GM12878 (cell line): Measurements from ENCODE around the gene CAVIN2. TPM values are rescaled to one million over a fixed set of nuclear protein-coding genes. Genes with fewer than 3 reads are reported as not detected.
A peak's percentile ranks its signal among the peaks of the same experiment; 100 is the strongest.

ENCODE experiments used
- ATAC-seq: fragments of 200-7000 bp; cut with Tn5 transposase; 3 replicates; pipeline ENCODE4 v1.9.1; 2020; ENCODE audit warnings: mild to moderate bottlenecking, moderate library complexity
- BruUV-seq: library from RNA; stranded (reverse); fragments of 400-500 nt; replicated peaks from 2 replicates; lab custom pipeline; 2021; lab: Mats Ljungman, UMichigan
- CTCF ChIA-PET: fragments of 300-600 bp; sonication (Branson Sonifier 250); formaldehyde crosslinking; extraction: SDS; loops from one replicate; lab custom pipeline; 2021; ENCODE audit warnings: inconsistent platforms; lab: Yijun Ruan, JAX
- POLR2A ChIA-PET: fragments of 350-600 bp; formaldehyde crosslinking; extraction: SDS; loops from one replicate; lab custom pipeline; 2021; ENCODE audit warnings: inconsistent platforms; lab: Charles Lee
- RAD21 ChIA-PET: fragments of 300-600 bp; sonication (Branson Sonifier 250); formaldehyde crosslinking; loops from one replicate; lab custom pipeline; 2023; ENCODE audit warnings: antibody characterized with exemption; ENCODE audit not compliant: unreplicated experiment; lab: Charles Lee
- SMC1A ChIA-PET: fragments of 300-600 bp; sonication (Branson Sonifier 250); formaldehyde crosslinking; loops from one replicate; lab custom pipeline; 2023; ENCODE audit not compliant: unreplicated experiment, uncharacterized antibody; lab: Charles Lee
- DNase-seq: peaks from one replicate; pipeline ENCODE4 v3.0.0-alpha.2; 2011; ENCODE audit warnings: low read depth, low spot score
- FAIRE-seq: peaks from 3 replicates; lab custom pipeline; 2011; peaks lifted over from hg19 to GRCh38; lab: Jason Lieb, UNC
- H2AFZ ChIP-seq: 2 replicates; pipeline ENCODE4 v1.6.0; 2011; ENCODE audit warnings: low read depth, low read length, control low read depth; ENCODE audit not compliant: control insufficient read depth
- H3K27ac ChIP-seq: 2 replicates; pipeline ENCODE4 v1.5.1; 2011; ENCODE audit warnings: control low read depth; ENCODE audit not compliant: control insufficient read depth, insufficient read depth
- H3K27me3 ChIP-seq, 2 experiments: replicated peaks in 1 of 2; 2 replicates each; pipeline versions ENCODE4 v1.6.0 to v1.6.1; 2011; ENCODE audit warnings: low read length in 1 of 2; ENCODE audit not compliant: control insufficient read depth in 2 of 2, insufficient read depth in 2 of 2
- H3K36me3 ChIP-seq, 2 experiments: 2 replicates each; pipeline ENCODE4 v1.5.1; 2011; ENCODE audit warnings: low read length in 1 of 2; ENCODE audit not compliant: control insufficient read depth in 2 of 2, insufficient read depth in 2 of 2
- H3K4me1 ChIP-seq: 2 replicates; pipeline ENCODE4 v1.6.1; 2011; ENCODE audit warnings: mild to moderate bottlenecking, low read length, moderate library complexity, mixed read lengths; ENCODE audit not compliant: control insufficient read depth, insufficient read depth
- H3K4me2 ChIP-seq: 2 replicates; pipeline ENCODE4 v1.6.0; 2011; ENCODE audit warnings: control low read depth; ENCODE audit not compliant: control insufficient read depth, insufficient read depth
- H3K4me3 ChIP-seq: fragments of 200-600 bp; sonication (generic); 2 replicates; pipeline ENCODE4 v1.5.1; 2016
- H3K79me2 ChIP-seq: 2 replicates; pipeline ENCODE4 v1.6.0; 2011; ENCODE audit warnings: low read length; ENCODE audit not compliant: control insufficient read depth, insufficient read depth
- H3K9ac ChIP-seq: 2 replicates; pipeline ENCODE4 v1.8.0; 2011; ENCODE audit warnings: low read length, control low read depth, mixed read lengths; ENCODE audit not compliant: control insufficient read depth, insufficient read depth
- H3K9me3 ChIP-seq: replicated peaks from 3 replicates; pipeline ENCODE4 v1.5.1; 2011; ENCODE audit warnings: mild to moderate bottlenecking, low read length; ENCODE audit not compliant: control insufficient read depth, insufficient read depth
- H4K20me1 ChIP-seq: 2 replicates; pipeline ENCODE4 v1.6.0; 2011; ENCODE audit not compliant: control insufficient read depth, insufficient read depth
- BACH1 ChIP-seq: fragments of 450-650 bp; IDR thresholded peaks from 2 replicates; pipeline ENCODE4 v1.6.1; 2017; ENCODE audit warnings: mild to moderate bottlenecking, borderline replicate concordance
- CBFB ChIP-seq: IDR thresholded peaks from 2 replicates; pipeline ENCODE4 v1.6.1; 2016; ENCODE audit warnings: antibody characterized with exemption, low read depth
- CBX5 ChIP-seq: sonication (generic); IDR thresholded peaks from 2 replicates; pipeline ENCODE4 v1.6.1; 2016; ENCODE audit warnings: low read depth, moderate library complexity, mild to moderate bottlenecking, inconsistent platforms
- DPF2 ChIP-seq: fragments of 450-650 bp; IDR thresholded peaks from 2 replicates; pipeline ENCODE4 v1.6.1; 2017; ENCODE audit warnings: mild to moderate bottlenecking
- GABPA ChIP-seq: IDR thresholded peaks from 2 replicates; pipeline ENCODE4 v1.6.1; 2014; ENCODE audit warnings: antibody characterized with exemption, low read depth, mild to moderate bottlenecking, inconsistent platforms
- MYB ChIP-seq: fragments of 150-350 bp; IDR thresholded peaks from 2 replicates; pipeline ENCODE4 v1.6.1; 2014; ENCODE audit warnings: mild to moderate bottlenecking, low read depth, low read length, borderline replicate concordance
- NFYA ChIP-seq: IDR thresholded peaks from 2 replicates; pipeline ENCODE4 v1.6.1; 2011; ENCODE audit warnings: low read depth, mild to moderate bottlenecking, low read length, improper control_type of control experiment, borderline replicate concordance
- NR2C1 ChIP-seq: fragments of 450-650 bp; IDR thresholded peaks from 2 replicates; pipeline ENCODE4 v1.6.1; 2017; ENCODE audit warnings: antibody characterized with exemption, mild to moderate bottlenecking, moderate library complexity
- NR2F1 ChIP-seq: fragments of 450-650 bp; conservative IDR thresholded peaks from 2 replicates; pipeline ENCODE4 v1.6.1; 2017; ENCODE audit warnings: mild to moderate bottlenecking
- NRF1 ChIP-seq: conservative IDR thresholded peaks from 2 replicates; pipeline ENCODE4 v1.6.1; 2011; ENCODE audit warnings: mild to moderate bottlenecking, low read depth, low read length, improper control_type of control experiment
- RUNX3 ChIP-seq: IDR thresholded peaks from 2 replicates; pipeline ENCODE4 v1.6.1; 2012; ENCODE audit warnings: low read length, inconsistent platforms
- SIN3A ChIP-seq: IDR thresholded peaks from 2 replicates; pipeline ENCODE4 v1.6.1; 2012; ENCODE audit warnings: low read depth, low read length, improper control_type of control experiment
- SPI1 ChIP-seq: IDR thresholded peaks from 2 replicates; pipeline ENCODE4 v1.6.1; 2011; ENCODE audit warnings: low read depth, mild to moderate bottlenecking, low read length, moderate library complexity, borderline replicate concordance; ENCODE audit not compliant: insufficient read depth
- TBL1XR1 ChIP-seq: IDR thresholded peaks from 2 replicates; pipeline ENCODE4 v1.6.1; 2012; ENCODE audit warnings: low read depth, low read length, improper control_type of control experiment
- TCF12 ChIP-seq: IDR thresholded peaks from 2 replicates; pipeline ENCODE4 v1.6.1; 2011; ENCODE audit warnings: low read depth, mild to moderate bottlenecking, low read length
- YY1 ChIP-seq: IDR thresholded peaks from 2 replicates; pipeline ENCODE4 v1.6.1; 2011; ENCODE audit warnings: low read depth, mild to moderate bottlenecking, low read length
- WGBS: methylation state at CpG from one replicate; pipeline ENCODE4 v1.1.6; 2016; ENCODE audit warnings: low lambda C conversion rate; ENCODE audit not compliant: insufficient replicate concordance, insufficient coverage; ENCODE audit errors: missing lambda C conversion rate; 5-methylcytosine and 5-hydroxymethylcytosine counted together
- in situ Hi-C: fragments of 300-500 bp; cut with MboI; formaldehyde crosslinking; loops from 9 replicates; pipeline ENCODE4 v1.14.3; 2018; ENCODE audit warnings: mixed read lengths
- intact Hi-C: fragments of 100-400 bp; cut with micrococcal nuclease; formaldehyde crosslinking; loops from one replicate; pipeline ENCODE4 v1.14.2; 2022; ENCODE audit not compliant: unreplicated experiment
- polyA plus RNA-seq, 11 experiments: library from polyadenylated mRNA; depleted of rRNA in 4 of 11; unstranded in 6 of 11; stranded (reverse) in 5 of 11; fragments of >200 nt; fragmentation: Nextera tagmentation in 4 of 11; fragmentation: Illumina TruSeq in 1 of 11; extraction: Ambion mirVana in 4 of 11; extraction: Trizol in 1 of 11; gene quantifications; 1 replicate in 1 of 11; 2 replicates in 10 of 11; pipeline versions ENCODE4 v1.2.1 to v1.2.3, GENCODE V29; 2011 to 2016; ENCODE audit warnings: inconsistent platforms in 2 of 11, missing spikeins in 2 of 11, low read depth in 1 of 11
- total RNA-seq, 4 experiments: library from RNA; depleted of rRNA in 3 of 4; stranded (reverse); fragments of >200 nt in 3 of 4; fragmentation: Illumina TruSeq in 1 of 4; extraction: Trizol in 1 of 4; gene quantifications; 2 replicates each; pipeline versions ENCODE4 v1.2.1 to v1.2.3, GENCODE V29; 2013 to 2021

The CAVIN2 gene
- total and polyA plus RNA-seq, 10 of the 15 experiments (the other 5 are each of a cell fraction or from before 2014, with no cell fraction given): not detected

DNA sequence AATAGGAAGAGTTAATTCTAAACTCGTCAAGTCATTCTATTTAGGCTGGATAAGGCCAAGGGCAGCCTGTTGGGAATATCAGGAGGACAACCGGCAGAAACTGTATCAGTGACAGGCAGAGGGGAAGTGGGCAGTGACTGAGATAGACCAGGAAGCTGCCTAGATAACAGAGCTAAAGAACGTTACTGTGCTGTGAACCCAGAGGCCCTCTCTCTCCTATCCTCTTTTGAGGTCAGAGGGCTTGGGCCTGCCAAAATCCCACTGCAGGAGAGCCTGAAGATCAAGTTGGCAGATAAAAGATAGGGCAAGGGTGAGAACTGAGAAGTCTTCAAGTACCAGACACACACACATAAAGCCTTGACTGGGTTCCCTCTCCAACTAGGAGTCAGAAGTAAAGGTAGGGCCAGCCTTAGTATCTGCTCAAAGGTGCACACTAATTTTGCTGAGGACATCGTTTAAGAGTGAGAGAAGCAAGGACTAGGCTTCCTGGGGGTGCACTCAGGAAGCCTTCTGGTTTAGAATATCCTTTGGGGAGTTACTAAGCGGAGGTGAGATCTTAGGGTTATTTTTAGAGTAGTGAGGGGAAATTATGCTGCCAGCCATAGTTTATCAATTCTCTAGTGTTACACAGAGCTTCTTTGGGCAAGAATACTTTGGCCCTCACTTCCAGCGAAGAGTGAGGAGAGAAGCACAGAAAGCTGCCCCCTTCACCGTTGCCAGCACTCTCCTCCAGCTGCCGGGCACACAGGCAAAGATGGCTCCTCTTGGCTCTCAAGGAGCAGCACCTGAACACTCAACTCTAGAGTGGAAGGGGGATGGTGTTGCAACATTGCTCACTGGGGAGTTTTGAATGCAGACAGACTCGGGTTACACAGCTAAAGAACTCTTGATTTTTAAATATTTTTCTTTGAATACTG, 9.8 kb downstream of the CAVIN2 start:
- Histone ChIP-seq H3K27ac (no peak overlapping the region), H3K4me3 (no peak overlapping the region), H3K9me3 (no peaks in the 10 kb centered on the region; the same call in 2 of the 3 replicates), H3K36me3 (no peaks in the 10 kb centered on the region), H4K20me1 (no peaks in the 10 kb centered on the region), H3K4me1 (no peaks in the 10 kb centered on the region), H3K27me3 (peaks cover 0 to 2% of the 10 kb centered on the region in 2 experiments; a peak in 3 of 4 replicates), H3K9ac (no peak overlapping the region), H3K4me2 (no peak overlapping the region), H3K79me2 (no peaks in the 10 kb centered on the region), H2AFZ (peak overlapping the region; percentile 52)
- DNase-seq (no peak), FAIRE-seq (no peak), ATAC-seq (peak; percentile 71)
- CTCF ChIA-PET: interaction anchor here (0.7 to 3.3 kb wide), 4 partner anchors 22 to 325 kb away, joined by 3 to 13 read pairs (median 4); no protein-coding TSS in a partner anchor
- in situ Hi-C loops: no loop called here
- TF ChIP-seq NR2C1 (no peak), YY1 (peak; percentile 45; the same call in 1 of the 2 replicates), NFYA (no peak), SPI1 (peak; percentile 33; the same call in 1 of the 2 replicates)
- intact Hi-C loops: no loop called here
- SMC1A ChIA-PET: interaction anchor here (0.6 to 1.5 kb wide), 4 partner anchors 20 to 231 kb away, joined by 3 to 8 read pairs (median 4); no protein-coding TSS in a partner anchor
- WGBS: 12% methylated on average over 9 of the region's 9 CpGs
- BruUV-seq: no TSS peak
- POLR2A ChIA-PET: no interaction called here
- RAD21 ChIA-PET: no interaction called here

DNA sequence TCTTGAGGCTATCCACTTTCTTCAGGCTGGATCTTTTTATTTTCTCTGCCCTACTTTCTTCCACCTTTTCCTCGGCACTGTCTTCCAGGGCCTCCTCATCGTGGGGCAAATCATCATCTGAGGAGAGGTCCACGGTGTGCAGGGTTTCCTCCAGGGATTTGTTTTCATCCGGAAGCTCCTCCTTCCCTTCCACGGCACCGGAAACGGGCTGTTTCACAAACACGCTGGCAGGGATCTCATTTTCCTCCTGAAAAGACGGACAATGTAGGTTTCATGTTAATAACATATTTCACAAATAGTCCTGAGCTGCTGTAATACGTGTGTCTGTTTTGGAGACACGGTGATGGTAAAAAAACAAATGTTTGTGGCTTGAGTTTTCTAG, 10.4 kb downstream of the CAVIN2 start:
- RAD21 ChIA-PET: interaction anchor here (2.2 kb wide), 1 partner anchor 326 kb away, joined by 8 read pairs; no protein-coding TSS in a partner anchor
- no peak for FAIRE-seq
- POLR2A ChIA-PET: no interaction called here
- Histone ChIP-seq H3K79me2 (no peaks in the 10 kb centered on the region), H3K36me3 (no peaks in the 10 kb centered on the region), H3K27ac (no peak overlapping the region), H3K4me1 (no peaks in the 10 kb centered on the region), H3K9ac (no peak overlapping the region), H3K27me3 (peaks cover 0 to 2% of the 10 kb centered on the region in 2 experiments; a peak in 3 of 4 replicates), H4K20me1 (no peaks in the 10 kb centered on the region), H3K9me3 (no peaks in the 10 kb centered on the region; the same call in 2 of the 3 replicates), H2AFZ (no peak overlapping the region), H3K4me2 (no peak overlapping the region), H3K4me3 (no peak overlapping the region)
- CTCF ChIA-PET: interaction anchor here (0.8 to 3.3 kb wide), 2 partner anchors 24 to 326 kb away, joined by 4 to 13 read pairs; no protein-coding TSS in a partner anchor
- in situ Hi-C loops (no loop called here), intact Hi-C loops (no loop called here)
- DNase-seq: no peak
- BruUV-seq: no TSS peak
- no peak for ATAC-seq
- SMC1A ChIA-PET: interaction anchor here (1.0 to 1.5 kb wide), 4 partner anchors 20 to 33 kb away, joined by 3 to 8 read pairs (median 4); no protein-coding TSS in a partner anchor
- WGBS: 44% methylated on average over 11 of the region's 11 CpGs
- no peak for TF ChIP-seq CBX5
- TF ChIP-seq GABPA: no peak
- TF ChIP-seq TCF12: no peak
- TF ChIP-seq CBFB: no peak
- TF ChIP-seq SIN3A: no peak
- TF ChIP-seq MYB: no peak
- no peak for TF ChIP-seq NRF1
- TF ChIP-seq TBL1XR1: no peak
- no peak for TF ChIP-seq BACH1
- no peak for TF ChIP-seq RUNX3
- TF ChIP-seq DPF2: no peak
- no peak for TF ChIP-seq NR2F1
